HepG2 (cell line): ENCODE data around the gene CRTAC1. TPM values are rescaled to one million over a fixed set of nuclear protein-coding genes. Genes with fewer than 3 reads are reported as not detected.

Experiments
- ATAC-seq: fragments of 200-7000 bp; cut with Tn5 transposase; 3 replicates; pipeline ENCODE4 v1.9.1; 2020; ENCODE audit warnings: mild to moderate bottlenecking, moderate library complexity
- BruUV-seq: library from RNA; stranded (reverse); fragments of 400-500 nt; replicated peaks from 2 replicates; lab custom pipeline; 2021; lab: Mats Ljungman, UMichigan
- CTCF ChIA-PET: fragments of 300-600 bp; formaldehyde crosslinking; extraction: SDS; loops from one replicate; lab custom pipeline; 2021; ENCODE audit warnings: low total read pairs, inconsistent platforms, low intra/inter-chr PET ratio; lab: Yijun Ruan, JAX
- POLR2A ChIA-PET: fragments of 350-600 bp; sonication (Branson Sonifier 250); formaldehyde crosslinking; loops from one replicate; lab custom pipeline; 2020; ENCODE audit warnings: antibody characterized with exemption, inconsistent platforms; lab: Yijun Ruan, JAX
- DNase-seq: peaks from one replicate; pipeline ENCODE4 v3.0.0-alpha.2; 2015; ENCODE audit warnings: low spot score
- FAIRE-seq: peaks from 3 replicates; lab custom pipeline; 2011; peaks lifted over from hg19 to GRCh38; lab: Jason Lieb, UNC
- H2AFZ ChIP-seq: one replicate; pipeline ENCODE4 v1.6.1; 2011; ENCODE audit warnings: low read length, inconsistent platforms
- H3K27ac ChIP-seq: fragments of 300-600 bp; 3 replicates; pipeline ENCODE4 v1.8.0; 2011; ENCODE audit warnings: mixed run types, mild to moderate bottlenecking, mixed read lengths, low read length, inconsistent platforms; ENCODE audit not compliant: insufficient read depth; ENCODE audit errors: extremely low read length
- H3K27me3 ChIP-seq, 2 experiments: fragments of 200-600 bp in 1 of 2; 2 replicates in 1 of 2; 3 replicates in 1 of 2; pipeline versions ENCODE4 v1.6.0 to v1.8.0; 2011; ENCODE audit warnings: low read length in 2 of 2, mild to moderate bottlenecking in 2 of 2, moderate library complexity in 2 of 2, inconsistent platforms in 1 of 2; ENCODE audit not compliant: insufficient read depth in 2 of 2, control insufficient read depth in 1 of 2
- H3K36me3 ChIP-seq, 2 experiments: fragments of 200-600 bp in 1 of 2; replicated peaks in 1 of 2; 2 replicates in 1 of 2; 3 replicates in 1 of 2; pipeline versions ENCODE4 v1.5.1 to v1.8.0; 2011; ENCODE audit warnings: low read length in 2 of 2, inconsistent platforms in 1 of 2; ENCODE audit not compliant: insufficient read depth in 2 of 2, control insufficient read depth in 1 of 2
- H3K4me1 ChIP-seq: 2 replicates; pipeline ENCODE4 v1.5.1; 2012; ENCODE audit warnings: low read length, inconsistent platforms; ENCODE audit not compliant: insufficient read depth
- H3K4me2 ChIP-seq: 2 replicates; pipeline ENCODE4 v1.6.0; 2011; ENCODE audit warnings: low read depth, low read length, inconsistent platforms
- H3K4me3 ChIP-seq, 3 experiments: fragments of 200-600 bp in 1 of 3; sonication (generic), shearing (Covaris generic) in 1 of 3; replicated peaks in 1 of 3; 2 replicates each; pipeline ENCODE4 v1.5.1; 2011 to 2016; ENCODE audit warnings: low read length in 3 of 3, inconsistent platforms in 2 of 3, low read depth in 2 of 3, mild to moderate bottlenecking in 2 of 3, control low read depth in 1 of 3, mixed read lengths in 1 of 3; ENCODE audit not compliant: insufficient read depth in 1 of 3
- H3K79me2 ChIP-seq: one replicate; pipeline ENCODE4 v1.6.1; 2011; ENCODE audit warnings: low read length, inconsistent platforms; ENCODE audit not compliant: insufficient read depth
- H3K9ac ChIP-seq: 2 replicates; pipeline ENCODE4 v1.6.0; 2011; ENCODE audit warnings: mild to moderate bottlenecking, low read depth, low read length, inconsistent platforms; ENCODE audit not compliant: insufficient read depth
- H3K9me3 ChIP-seq: 2 replicates; pipeline ENCODE4 v1.5.1; 2012; ENCODE audit warnings: mild to moderate bottlenecking, low read length
- H4K20me1 ChIP-seq: 2 replicates; pipeline ENCODE4 v1.6.0; 2011; ENCODE audit warnings: inconsistent platforms, mild to moderate bottlenecking, low read length, moderate library complexity; ENCODE audit not compliant: insufficient read depth
- BRCA1 ChIP-seq: sonication (generic); formaldehyde crosslinking; IDR thresholded peaks from 2 replicates; pipeline ENCODE4 v1.4.0; 2020; ENCODE audit warnings: missing genetic modification reagents
- CEBPZ ChIP-seq: IDR thresholded peaks from 2 replicates; pipeline ENCODE4 v1.6.1; 2012; ENCODE audit warnings: low read length, improper control_type of control experiment
- KAT7 ChIP-seq: IDR thresholded peaks from 2 replicates; pipeline ENCODE4 v1.6.1; 2018; ENCODE audit warnings: borderline replicate concordance, missing compliant biosample characterization
- KDM4B ChIP-seq: sonication (generic); formaldehyde crosslinking; IDR thresholded peaks from 2 replicates; pipeline ENCODE4 v1.4.0; 2020; ENCODE audit warnings: missing genetic modification reagents
- KDM5A ChIP-seq: fragments of 200-600 bp; sonication (generic); IDR thresholded peaks from 2 replicates; pipeline ENCODE4 v1.7.0; 2018; ENCODE audit warnings: antibody characterized with exemption, mild to moderate bottlenecking, low read length, borderline replicate concordance
- MAZ ChIP-seq, 2 experiments: sonication (generic) in 1 of 2; formaldehyde crosslinking in 1 of 2; IDR thresholded peaks; 2 replicates each; pipeline versions ENCODE4 v1.5.0 to v1.6.1; 2012 to 2020; ENCODE audit warnings: low read depth in 2 of 2, mild to moderate bottlenecking in 2 of 2, borderline replicate concordance in 1 of 2, improper control_type of control experiment in 1 of 2, low read length in 1 of 2, missing genetic modification reagents in 1 of 2, moderate library complexity in 1 of 2
- MEF2D ChIP-seq: sonication (generic); formaldehyde crosslinking; IDR thresholded peaks from 2 replicates; pipeline ENCODE4 v1.5.1; 2020; ENCODE audit warnings: mild to moderate bottlenecking, missing genetic modification reagents
- MTF1 ChIP-seq: sonication (generic); formaldehyde crosslinking; IDR thresholded peaks from 2 replicates; pipeline ENCODE4 v1.5.0; 2020; ENCODE audit warnings: missing genetic modification reagents
- PAWR ChIP-seq: sonication (generic); formaldehyde crosslinking; IDR thresholded peaks from 2 replicates; pipeline ENCODE4 v1.4.0; 2020; ENCODE audit warnings: missing genetic modification reagents, mild to moderate bottlenecking, borderline replicate concordance
- PTBP1 ChIP-seq: fragments of 200-400 bp; formaldehyde crosslinking; IDR thresholded peaks from 2 replicates; pipeline ENCODE4 v1.6.1; 2018; ENCODE audit warnings: low read length, low read depth; ENCODE audit not compliant: poor library complexity, severe bottlenecking
- RXRA ChIP-seq: sonication (generic); formaldehyde crosslinking; IDR thresholded peaks from 2 replicates; pipeline ENCODE4 v1.5.1; 2020; ENCODE audit warnings: missing genetic modification reagents
- SNAPC5 ChIP-seq: sonication (generic); formaldehyde crosslinking; IDR thresholded peaks from 2 replicates; pipeline ENCODE4 v1.8.1; 2023; ENCODE audit warnings: mild to moderate bottlenecking, missing genetic modification reagents, borderline replicate concordance
- THAP11 ChIP-seq: IDR thresholded peaks from 2 replicates; pipeline ENCODE4 v1.6.1; 2016; ENCODE audit warnings: missing biosample characterization, missing genetic modification reagents
- THAP8 ChIP-seq: sonication (generic); formaldehyde crosslinking; IDR thresholded peaks from 2 replicates; pipeline ENCODE4 v1.5.1; 2020; ENCODE audit warnings: missing genetic modification reagents, mild to moderate bottlenecking, borderline replicate concordance
- ZNF30 ChIP-seq: sonication (generic); formaldehyde crosslinking; IDR thresholded peaks from 2 replicates; pipeline ENCODE4 v1.5.0; 2020; ENCODE audit warnings: mild to moderate bottlenecking, missing genetic modification reagents
- ZNF335 ChIP-seq: sonication (generic); formaldehyde crosslinking; IDR thresholded peaks from 2 replicates; pipeline ENCODE4 v1.4.0; 2020; ENCODE audit warnings: missing genetic modification reagents
- ZNF703 ChIP-seq: sonication (generic); formaldehyde crosslinking; IDR thresholded peaks from 2 replicates; pipeline ENCODE4 v1.5.1; 2020; ENCODE audit warnings: missing genetic modification reagents, mild to moderate bottlenecking, moderate library complexity, borderline replicate concordance
- WGBS: methylation state at CpG from one replicate; pipeline ENCODE4 v1.1.6; 2017; ENCODE audit warnings: low lambda C conversion rate; 5-methylcytosine and 5-hydroxymethylcytosine counted together
- in situ Hi-C: cut with HindIII; loops from 2 replicates; pipeline ENCODE4 v1.10.0; 2017; ENCODE audit warnings: low pct_unique_long_range_greater_than_20kb; ENCODE audit not compliant: extremely low pct_ligation_motif_present
- intact Hi-C: fragments of 100-400 bp; cut with micrococcal nuclease; formaldehyde crosslinking; loops from one replicate; pipeline ENCODE4 v1.10.0; 2022; ENCODE audit not compliant: unreplicated experiment
- polyA plus RNA-seq, 8 experiments: library from polyadenylated mRNA; depleted of rRNA in 3 of 8; stranded (reverse) in 7 of 8; unstranded in 1 of 8; fragments of >200 nt; fragmentation: Illumina TruSeq in 4 of 8; extraction: Trizol in 4 of 8; gene quantifications; 2 replicates each; pipeline versions ENCODE4 v1.2.1 to v1.2.3, GENCODE V29; 2011 to 2016; ENCODE audit warnings: low read depth in 4 of 8, missing spikeins in 1 of 8, mixed read lengths in 1 of 8; ENCODE audit not compliant: insufficient read depth in 1 of 8
- total RNA-seq, 5 experiments: library from RNA; depleted of rRNA; stranded (reverse); fragments of >200 nt; fragmentation: Illumina TruSeq; extraction: Trizol; gene quantifications; 2 replicates each; pipeline ENCODE4 v1.2.3, GENCODE V29; 2016; ENCODE audit warnings: low read depth in 1 of 5

Gene CRTAC1
- total and polyA plus RNA-seq, 2 of the 13 experiments (the other 11 are each of a cell fraction or from before 2014, with no cell fraction given), result not detected

GRCh38 chr10:98062424-98062823 is 32.0 kb upstream of the CRTAC1 start:
- Histone ChIP-seq H3K4me3 (no peak overlapping the region), H3K4me2 (no peak overlapping the region), H3K27me3 (no peaks in the 10 kb centered on the region; a peak in 1 of 5 replicates), H4K20me1 (no peaks in the 10 kb centered on the region), H3K36me3 (no peaks in the 10 kb centered on the region), H2AFZ (no peak overlapping the region), H3K4me1 (no peaks in the 10 kb centered on the region), H3K27ac (no peak overlapping the region), H3K9me3 (no peaks in the 10 kb centered on the region), H3K79me2 (no peaks in the 10 kb centered on the region), H3K9ac (no peak overlapping the region)
- in situ Hi-C loops (no loop called here), intact Hi-C loops (no loop called here)
- POLR2A ChIA-PET, result no interaction called here
- no peak for TF ChIP-seq SNAPC5
- no peak for TF ChIP-seq MAZ (IDR thresholded peaks at IDR 0.05; ENCODE audit: borderline replicate concordance, low read depth, low read length)
- TF ChIP-seq MAZ (CRISPR knock-in tag; IDR thresholded peaks at IDR 0.05; ENCODE audit: low read depth), result no peak
- TF ChIP-seq ZNF335 (CRISPR knock-in tag), result no peak
- TF ChIP-seq PAWR (CRISPR knock-in tag), result no peak
- TF ChIP-seq THAP8, result no peak
- no peak for TF ChIP-seq THAP11 (CRISPR knock-in tag)
- no peak for TF ChIP-seq MTF1
- CTCF ChIA-PET, result no interaction called here
- WGBS, result 23% methylated on average over 6 of the region's 6 CpGs
- BruUV-seq, result no TSS peak
- FAIRE-seq, result no peak
- DNase-seq, result no peak
- ATAC-seq, result no peak

- no TSS peak for BruUV-seq
- 43% methylated on average over 10 of the region's 10 CpGs for WGBS
- H3K4me1 ChIP-seq, result no peaks in the 10 kb centered on the region
- H2AFZ ChIP-seq, result no peak overlapping the region
- intact Hi-C loops, result no loop called here
- no peak for DNase-seq
- CTCF ChIA-PET, result no interaction called here
- no peak overlapping the region for H3K4me2 ChIP-seq
- in situ Hi-C loops, result no loop called here
- no peak for FAIRE-seq
- H3K79me2 ChIP-seq, result no peaks in the 10 kb centered on the region
- no peak overlapping the region for H3K4me3 ChIP-seq
- no peaks in the 10 kb centered on the region for H3K36me3 ChIP-seq
- H3K27me3 ChIP-seq, result no peaks in the 10 kb centered on the region; a peak in 1 of 5 replicates
- POLR2A ChIA-PET, result no interaction called here
- no peak overlapping the region for H3K9ac ChIP-seq
- no peaks in the 10 kb centered on the region for H4K20me1 ChIP-seq
- no peaks in the 10 kb centered on the region for H3K9me3 ChIP-seq
- no peak for ATAC-seq
- H3K27ac ChIP-seq, result no peak overlapping the region
- TF ChIP-seq RXRA (no peak), KDM5A (no peak), MEF2D (CRISPR knock-in tag) (no peak), KAT7 (CRISPR knock-in tag) (no peak), KDM4B (no peak), BRCA1 (no peak), ZNF30 (CRISPR knock-in tag) (no peak), CEBPZ (no peak), PTBP1 (no peak), ZNF703 (CRISPR knock-in tag) (no peak)
These were observed 29.7 kb upstream of the CRTAC1 start for GRCh38 chr10:98060079-98060478.
